Endothelial cell of umbilical vein (primary cell): ENCODE measurements around the gene TRANK1. TPM values are rescaled to one million over a fixed set of nuclear protein-coding genes. Genes with fewer than 3 reads are reported as not detected.

Source experiments
- BruUV-seq: library from RNA; stranded (reverse); fragments of 400-500 nt; replicated peaks from 2 replicates; lab custom pipeline; 2021; lab: Mats Ljungman, UMichigan
- CTCF ChIA-PET: fragments of 300-600, 350-600 bp; sonication (Branson Sonifier 250); formaldehyde crosslinking; loops from one replicate; lab custom pipeline; 2021; ENCODE audit warnings: antibody characterized with exemption, inconsistent platforms; lab: Charles Lee
- POLR2A ChIA-PET: fragments of 300-600, 350-600 bp; sonication (Branson Sonifier 250); formaldehyde crosslinking; loops from one replicate; lab custom pipeline; 2021; ENCODE audit warnings: antibody characterized with exemption, inconsistent platforms; lab: Charles Lee
- DNase-seq: peaks from one replicate; pipeline ENCODE4 v3.0.0-alpha.2; 2011; ENCODE audit warnings: low read depth, low spot score
- FAIRE-seq: peaks from 2 replicates; lab custom pipeline; 2011; peaks lifted over from hg19 to GRCh38; lab: Jason Lieb, UNC
- H2AFZ ChIP-seq: 2 replicates; pipeline ENCODE4 v1.6.0; 2012; ENCODE audit warnings: low read depth, low read length, control low read depth, inconsistent platforms
- H3K27ac ChIP-seq: 2 replicates; pipeline ENCODE4 v1.5.1; 2011; ENCODE audit warnings: low read depth, mild to moderate bottlenecking, control low read depth, low read length, moderate library complexity; ENCODE audit not compliant: insufficient read depth
- H3K27me3 ChIP-seq, 2 experiments: 2 replicates each; pipeline versions ENCODE4 v1.6.0 to v1.6.1; 2011; ENCODE audit warnings: low read length in 2 of 2, mixed read lengths in 1 of 2; ENCODE audit not compliant: control insufficient read depth in 2 of 2, insufficient read depth in 2 of 2
- H3K36me3 ChIP-seq, 2 experiments: 2 replicates in 1 of 2; 3 replicates in 1 of 2; pipeline ENCODE4 v1.5.1; 2011; ENCODE audit warnings: low read length in 2 of 2, mild to moderate bottlenecking in 1 of 2, moderate library complexity in 1 of 2; ENCODE audit not compliant: control insufficient read depth in 2 of 2, insufficient read depth in 2 of 2; ENCODE audit errors: extremely low read depth in 1 of 2
- H3K4me1 ChIP-seq: 3 replicates; pipeline ENCODE4 v1.5.1; 2011; ENCODE audit warnings: mild to moderate bottlenecking, low read length; ENCODE audit not compliant: control insufficient read depth, insufficient read depth; ENCODE audit errors: extremely low read depth
- H3K4me2 ChIP-seq: 2 replicates; pipeline ENCODE4 v1.6.1; 2011; ENCODE audit warnings: low read length, control low read depth, mixed read lengths; ENCODE audit not compliant: insufficient read depth
- H3K4me3 ChIP-seq, 3 experiments: fragments of 200-600 bp in 1 of 3; sonication (generic), shearing (Covaris generic) in 1 of 3; replicated peaks in 1 of 3; 2 replicates each; pipeline ENCODE4 v1.5.1; 2011 to 2016; ENCODE audit warnings: control low read depth in 3 of 3, low read length in 3 of 3, mild to moderate bottlenecking in 2 of 3, inconsistent platforms in 1 of 3, low read depth in 1 of 3, moderate library complexity in 1 of 3; ENCODE audit not compliant: insufficient read depth in 1 of 3
- H3K79me2 ChIP-seq: 2 replicates; pipeline ENCODE4 v1.6.0; 2012; ENCODE audit warnings: low read length, inconsistent platforms; ENCODE audit not compliant: control insufficient read depth, insufficient read depth
- H3K9ac ChIP-seq: replicated peaks from 2 replicates; pipeline ENCODE3; 2011; ENCODE audit warnings: low read length, control low read depth; ENCODE audit not compliant: insufficient read depth; ENCODE audit errors: extremely low read depth
- H3K9me1 ChIP-seq: replicated peaks from 3 replicates; pipeline ENCODE4 v1.6.0; 2011; ENCODE audit warnings: mild to moderate bottlenecking, low read length; ENCODE audit not compliant: control insufficient read depth, insufficient read depth; ENCODE audit errors: extremely low read depth
- H3K9me3 ChIP-seq: replicated peaks from 2 replicates; pipeline ENCODE4 v1.5.1; 2012; ENCODE audit warnings: low read length, inconsistent platforms; ENCODE audit not compliant: control insufficient read depth, insufficient read depth
- H4K20me1 ChIP-seq: replicated peaks from 2 replicates; pipeline ENCODE3; 2011; ENCODE audit warnings: mild to moderate bottlenecking, low read length; ENCODE audit not compliant: control insufficient read depth, insufficient read depth; ENCODE audit errors: extremely low read depth
- CTCF ChIP-seq, 2 donors: IDR thresholded peaks; 1 replicate in 1 of 2; 2 replicates in 1 of 2; pipeline ENCODE4 v1.5.1; 2011; ENCODE audit warnings: low read length in 2 of 2, mild to moderate bottlenecking in 2 of 2, moderate library complexity in 2 of 2, control low read depth in 1 of 2, inconsistent platforms in 1 of 2, low read depth in 1 of 2; ENCODE audit not compliant: insufficient read depth in 1 of 2; ENCODE audit errors: extremely low read depth in 1 of 2
- EZH2 ChIP-seq: IDR thresholded peaks from 2 replicates; pipeline ENCODE4 v1.6.1; 2012; ENCODE audit warnings: borderline replicate concordance, low read depth, mild to moderate bottlenecking, moderate library complexity, low read length, inconsistent platforms; ENCODE audit not compliant: severe bottlenecking
- FOS ChIP-seq: IDR thresholded peaks from 2 replicates; pipeline ENCODE4 v1.6.1; 2011; ENCODE audit warnings: mild to moderate bottlenecking, low read length, moderate library complexity, borderline replicate concordance; ENCODE audit not compliant: insufficient read depth
- GATA2 ChIP-seq: IDR thresholded peaks from 2 replicates; pipeline ENCODE4 v1.7.0; 2011; ENCODE audit warnings: low read depth, mild to moderate bottlenecking, moderate library complexity, mixed read lengths, low read length; ENCODE audit not compliant: insufficient read length, insufficient read depth
- JUN ChIP-seq: IDR thresholded peaks from 2 replicates; pipeline ENCODE4 v1.6.1; 2011; ENCODE audit warnings: borderline replicate concordance, low read depth; ENCODE audit not compliant: insufficient read length, insufficient read depth
- MAX ChIP-seq: IDR thresholded peaks from 2 replicates; pipeline ENCODE4 v1.6.1; 2011; ENCODE audit not compliant: insufficient read depth, insufficient read length
- MYC ChIP-seq: IDR thresholded peaks from one replicate; pipeline ENCODE4 v1.6.1; 2011; ENCODE audit warnings: mild to moderate bottlenecking, low read depth, low read length
- POLR2A ChIP-seq: IDR thresholded peaks from 2 replicates; pipeline ENCODE4 v1.6.1; 2012; ENCODE audit warnings: low read depth, mild to moderate bottlenecking, control low read depth, low read length
- dilution Hi-C: fragments of 300-500 bp; cut with MboI; formaldehyde crosslinking; loops from one replicate; pipeline ENCODE4 v1.15.0; 2019; ENCODE audit warnings: low sequenced_read_pairs; ENCODE audit not compliant: extremely low pct_ligation_motif_present
- intact Hi-C: fragments of 100-400 bp; cut with micrococcal nuclease; formaldehyde crosslinking; loops from one replicate; pipeline ENCODE4 v1.10.0; 2022
- polyA plus RNA-seq, 4 experiments: library from polyadenylated mRNA; depleted of rRNA in 3 of 4; stranded (reverse) in 3 of 4; unstranded in 1 of 4; fragments of >200 nt; gene quantifications; 2 replicates each; pipeline versions ENCODE4 v1.2.1 to v1.2.3, GENCODE V29; 2011 to 2012; ENCODE audit warnings: missing spikeins in 1 of 4
- total RNA-seq: library from RNA; stranded (reverse); gene quantifications from 2 replicates; pipeline ENCODE4 v1.2.3, GENCODE V29; 2021

Gene TRANK1
- total and polyA plus RNA-seq, 2 donors (not counting 3 experiments of a cell fraction or from before 2014, with no cell fraction given): 4.6 to 14.4 TPM

GRCh38 chr3:36903119-36903882 lies 41.6 kb downstream of the TRANK1 start:
- H2AFZ ChIP-seq: no peak overlapping the region
- no peak overlapping the region for H3K4me3 ChIP-seq
- H3K27me3 ChIP-seq: no peaks in the 10 kb centered on the region
- dilution Hi-C loops (no loop called here), intact Hi-C loops (loop anchor here (2.0 kb wide), 1 partner anchor 36 kb away; no protein-coding TSS in a partner anchor)
- no peak for TF ChIP-seq MAX
- no peak for TF ChIP-seq EZH2
- TF ChIP-seq JUN: no peak
- no peak for TF ChIP-seq MYC
- no peak for TF ChIP-seq FOS
- no peak for TF ChIP-seq GATA2
- no peak for TF ChIP-seq CTCF (IDR thresholded peaks at IDR 0.05; ENCODE audit: extremely low read depth in 1 of 2, insufficient read depth in 1 of 2, low read depth in 1 of 2, low read length in 2 of 2)
- no peak for TF ChIP-seq POLR2A
- H3K9ac ChIP-seq: no peak overlapping the region
- H3K36me3 ChIP-seq: no peaks in the 10 kb centered on the region
- H3K4me1 ChIP-seq: peaks cover 16% of the 10 kb centered on the region
- no peak for DNase-seq
- no TSS peak for BruUV-seq
- ChIA-PET CTCF (interaction anchor here (5.4 kb wide), 1 partner anchor 55 kb away, joined by 71 read pairs; no protein-coding TSS in a partner anchor), POLR2A (no interaction called here)
- H3K79me2 ChIP-seq: no peaks in the 10 kb centered on the region
- H3K4me2 ChIP-seq: no peak overlapping the region
- H4K20me1 ChIP-seq: no peaks in the 10 kb centered on the region
- FAIRE-seq: no peak
- H3K9me3 ChIP-seq: no peaks in the 10 kb centered on the region
- H3K27ac ChIP-seq: no peak overlapping the region
- H3K9me1 ChIP-seq: no peaks in the 10 kb centered on the region
